Glomerular endothelial cell (primary cell): ENCODE data around the gene SNX4. TPM values are rescaled to one million over a fixed set of nuclear protein-coding genes. Genes with fewer than 3 reads are reported as not detected.
"Not testable (repeated sequence)": the region's sequence is repeated elsewhere in the genome, so short reads cannot be mapped to it uniquely, and the experiment has no call there.

Experiments
- DNase-seq: peaks from one replicate; pipeline ENCODE4 v3.0.0-alpha.2; 2011; ENCODE audit warnings: low read depth, low spot score; ENCODE audit errors: extremely low read depth
- total RNA-seq: library from RNA; depleted of rRNA; stranded (reverse); fragments of >200 nt; gene quantifications from 2 replicates; pipeline ENCODE4 v1.2.3, GENCODE V29; 2015

SNX4 gene
- total RNA-seq, 1 donor from 2014 or later: 39.6 TPM

GRCh38 chr3:125406070-125406469 lies 113.9 kb downstream of the SNX4 start:
- DNase-seq: no peak

GRCh38 chr3:125405515-125405914 lies 114.5 kb downstream of the SNX4 start:
- not testable (repeated sequence) for DNase-seq

- DNase-seq: no peak
These were observed 116.2 kb downstream of the SNX4 start for GRCh38 chr3:125403789-125404188.

- DNase-seq: no peak
These were observed 117.4 kb downstream of the SNX4 start for GRCh38 chr3:125402639-125403038.

GRCh38 chr3:125401402-125401801 lies 118.6 kb downstream of the SNX4 start:
- no peak for DNase-seq

- no peak for DNase-seq
These were observed 121.0 kb downstream of the SNX4 start for GRCh38 chr3:125398952-125399351.

Other genes starting within 250 kb of the SNX4 start
- 15.2 and 21.4 TPM in 2 replicates for gene ZNF148, start 144.9 kb downstream of the SNX4 start, total RNA-seq
- gene OSBPL11, start 75.3 kb upstream of the SNX4 start, total RNA-seq: 8.9 and 9.0 TPM in 2 replicates